GM12878 (cell line): ENCODE results near the gene HS3ST5. TPM values are rescaled to one million over a fixed set of nuclear protein-coding genes. Genes with fewer than 3 reads are reported as not detected.

ENCODE experiments used
- ASH2L ChIP-seq: fragments of 300-600, 200-600 bp; sonication (generic); IDR thresholded peaks from 2 replicates; pipeline ENCODE4 v1.6.1; 2017; ENCODE audit warnings: low read depth, mild to moderate bottlenecking, borderline replicate concordance
- DPF2 ChIP-seq: fragments of 450-650 bp; IDR thresholded peaks from 2 replicates; pipeline ENCODE4 v1.6.1; 2017; ENCODE audit warnings: mild to moderate bottlenecking
- HDAC6 ChIP-seq: fragments of 200-600 bp; sonication (generic); IDR thresholded peaks from one replicate; pipeline ENCODE4 v1.8.0; 2017; ENCODE audit warnings: antibody characterized with exemption; ENCODE audit not compliant: unreplicated experiment
- IRF4 ChIP-seq: IDR thresholded peaks from 2 replicates; pipeline ENCODE4 v1.6.1; 2011; ENCODE audit warnings: low read depth, low read length
- MEF2A ChIP-seq: IDR thresholded peaks from 2 replicates; pipeline ENCODE4 v1.6.1; 2011; ENCODE audit warnings: low read depth, mild to moderate bottlenecking, low read length, moderate library complexity; ENCODE audit not compliant: insufficient read depth
- MTA2 ChIP-seq: fragments of 450-650 bp; IDR thresholded peaks from 2 replicates; pipeline ENCODE4 v1.6.1; 2016; ENCODE audit warnings: low read depth, mild to moderate bottlenecking, moderate library complexity
- MYC ChIP-seq: IDR thresholded peaks from 2 replicates; pipeline ENCODE4 v1.6.1; 2011; ENCODE audit warnings: mild to moderate bottlenecking, low read length, moderate library complexity, inconsistent platforms; ENCODE audit not compliant: insufficient read depth, insufficient replicate concordance, insufficient read length, severe bottlenecking
- polyA plus RNA-seq, 11 experiments: library from polyadenylated mRNA; depleted of rRNA in 4 of 11; unstranded in 6 of 11; stranded (reverse) in 5 of 11; fragments of >200 nt; fragmentation: Nextera tagmentation in 4 of 11; fragmentation: Illumina TruSeq in 1 of 11; extraction: Ambion mirVana in 4 of 11; extraction: Trizol in 1 of 11; gene quantifications; 1 replicate in 1 of 11; 2 replicates in 10 of 11; pipeline versions ENCODE4 v1.2.1 to v1.2.3, GENCODE V29; 2011 to 2016; ENCODE audit warnings: inconsistent platforms in 2 of 11, missing spikeins in 2 of 11, low read depth in 1 of 11
- total RNA-seq, 4 experiments: library from RNA; depleted of rRNA in 3 of 4; stranded (reverse); fragments of >200 nt in 3 of 4; fragmentation: Illumina TruSeq in 1 of 4; extraction: Trizol in 1 of 4; gene quantifications; 2 replicates each; pipeline versions ENCODE4 v1.2.1 to v1.2.3, GENCODE V29; 2013 to 2021
- TF ChIP-seq, protein P1 (sequence below): fragments of 450-650 bp; formaldehyde crosslinking; IDR thresholded peaks from 2 replicates; pipeline ENCODE4 v1.4.0; 2022; ENCODE audit warnings: mild to moderate bottlenecking, moderate library complexity
- TF ChIP-seq, protein P2 (sequence below): fragments of 450-650 bp; conservative IDR thresholded peaks from 2 replicates; pipeline ENCODE4 v1.6.1; 2017; ENCODE audit warnings: mild to moderate bottlenecking, moderate library complexity

The HS3ST5 gene
- total and polyA plus RNA-seq, 10 of the 15 experiments (the other 5 are each of a cell fraction or from before 2014, with no cell fraction given), result 0.04 TPM; not detected in 9

DNA sequence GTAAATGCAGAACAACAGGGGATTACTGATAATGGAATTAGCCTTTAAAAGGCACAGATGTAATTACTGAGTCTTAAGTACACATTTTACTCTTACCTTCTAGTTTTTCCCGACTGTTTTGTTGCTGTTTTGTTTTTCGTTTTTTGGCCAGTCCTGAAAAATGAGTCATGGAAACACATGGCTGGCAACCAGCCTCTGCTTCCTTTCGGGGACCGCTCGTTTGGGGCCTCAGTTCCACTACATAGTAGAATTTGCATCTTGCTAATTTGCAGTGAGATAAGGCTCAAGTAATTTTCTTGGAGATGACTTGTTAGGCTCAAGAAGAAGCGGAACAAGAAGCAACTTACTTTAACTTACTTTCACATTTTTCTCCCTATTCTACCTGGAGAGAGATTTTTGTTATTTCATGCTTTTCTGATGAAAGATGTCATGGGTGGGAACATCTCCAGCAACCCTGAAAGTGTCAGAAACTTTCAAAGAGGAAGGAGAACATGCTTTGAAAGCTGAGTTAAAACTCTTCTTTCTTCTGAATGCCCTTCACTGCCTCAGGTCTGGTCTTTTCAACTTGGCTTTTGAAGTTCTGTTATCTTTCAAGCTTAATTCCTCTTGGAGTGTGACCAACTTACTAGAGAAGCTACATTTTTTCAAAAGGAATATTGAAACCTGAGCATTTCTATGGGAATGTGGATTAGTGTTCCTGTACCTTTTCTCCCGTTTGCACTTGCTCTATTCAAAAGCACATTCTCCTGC lies 300.4 kb downstream of the HS3ST5 start (continued):
- TF ChIP-seq, protein P1, sequence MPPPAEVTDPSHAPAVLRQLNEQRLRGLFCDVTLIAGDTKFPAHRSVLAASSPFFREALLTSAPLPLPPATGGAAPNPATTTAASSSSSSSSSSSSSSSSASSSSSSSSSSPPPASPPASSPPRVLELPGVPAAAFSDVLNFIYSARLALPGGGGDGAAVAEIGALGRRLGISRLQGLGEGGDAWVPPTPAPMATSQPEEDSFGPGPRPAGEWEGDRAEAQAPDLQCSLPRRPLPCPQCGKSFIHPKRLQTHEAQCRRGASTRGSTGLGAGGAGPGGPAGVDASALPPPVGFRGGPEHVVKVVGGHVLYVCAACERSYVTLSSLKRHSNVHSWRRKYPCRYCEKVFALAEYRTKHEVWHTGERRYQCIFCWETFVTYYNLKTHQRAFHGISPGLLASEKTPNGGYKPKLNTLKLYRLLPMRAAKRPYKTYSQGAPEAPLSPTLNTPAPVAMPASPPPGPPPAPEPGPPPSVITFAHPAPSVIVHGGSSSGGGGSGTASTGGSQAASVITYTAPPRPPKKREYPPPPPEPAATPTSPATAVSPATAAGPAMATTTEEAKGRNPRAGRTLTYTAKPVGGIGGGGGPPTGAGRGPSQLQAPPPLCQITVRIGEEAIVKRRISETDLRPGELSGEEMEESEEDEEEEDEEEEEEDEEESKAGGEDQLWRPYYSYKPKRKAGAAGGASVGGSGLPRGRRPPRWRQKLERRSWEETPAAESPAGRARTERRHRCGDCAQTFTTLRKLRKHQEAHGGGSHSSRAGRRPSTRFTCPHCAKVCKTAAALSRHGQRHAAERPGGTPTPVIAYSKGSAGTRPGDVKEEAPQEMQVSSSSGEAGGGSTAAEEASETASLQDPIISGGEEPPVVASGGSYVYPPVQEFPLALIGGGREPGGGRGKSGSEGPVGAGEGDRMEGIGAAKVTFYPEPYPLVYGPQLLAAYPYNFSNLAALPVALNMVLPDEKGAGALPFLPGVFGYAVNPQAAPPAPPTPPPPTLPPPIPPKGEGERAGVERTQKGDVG (CRISPR knock-in tag), result no peak
- TF ChIP-seq, protein P2, sequence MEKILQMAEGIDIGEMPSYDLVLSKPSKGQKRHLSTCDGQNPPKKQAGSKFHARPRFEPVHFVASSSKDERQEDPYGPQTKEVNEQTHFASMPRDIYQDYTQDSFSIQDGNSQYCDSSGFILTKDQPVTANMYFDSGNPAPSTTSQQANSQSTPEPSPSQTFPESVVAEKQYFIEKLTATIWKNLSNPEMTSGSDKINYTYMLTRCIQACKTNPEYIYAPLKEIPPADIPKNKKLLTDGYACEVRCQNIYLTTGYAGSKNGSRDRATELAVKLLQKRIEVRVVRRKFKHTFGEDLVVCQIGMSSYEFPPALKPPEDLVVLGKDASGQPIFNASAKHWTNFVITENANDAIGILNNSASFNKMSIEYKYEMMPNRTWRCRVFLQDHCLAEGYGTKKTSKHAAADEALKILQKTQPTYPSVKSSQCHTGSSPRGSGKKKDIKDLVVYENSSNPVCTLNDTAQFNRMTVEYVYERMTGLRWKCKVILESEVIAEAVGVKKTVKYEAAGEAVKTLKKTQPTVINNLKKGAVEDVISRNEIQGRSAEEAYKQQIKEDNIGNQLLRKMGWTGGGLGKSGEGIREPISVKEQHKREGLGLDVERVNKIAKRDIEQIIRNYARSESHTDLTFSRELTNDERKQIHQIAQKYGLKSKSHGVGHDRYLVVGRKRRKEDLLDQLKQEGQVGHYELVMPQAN, result no peak
- TF ChIP-seq MYC (no peak), MTA2 (no peak), ASH2L (no peak), MEF2A (no peak), HDAC6 (no peak), DPF2 (no peak), IRF4 (no peak)
